HPDE6-E6E7 (cell line): ENCODE results near the gene KRT31.
A peak's percentile ranks its signal among the peaks of the same experiment; 100 is the strongest.
"Not testable (repeated sequence)": the region's sequence is repeated elsewhere in the genome, so short reads cannot be mapped to it uniquely, and the experiment has no call there.

Experiments used
- DNase-seq: peaks from one replicate; pipeline ENCODE4 v3.0.0; 2011; ENCODE audit warnings: missing footprints; ENCODE audit errors: extremely low spot score

Gene KRT31

GRCh38 chr17:41390411-41390938, 6.9 kb downstream of the KRT31 start:
- DNase-seq: no peak

GRCh38 chr17:41387670-41388069, 9.7 kb downstream of the KRT31 start:
- no peak for DNase-seq

GRCh38 chr17:41386227-41386626, 11.2 kb downstream of the KRT31 start:
- DNase-seq: no peak

- DNase-seq: no peak
Measured at GRCh38 chr17:41383690-41384089, 13.7 kb downstream of the KRT31 start.

GRCh38 chr17:41382394-41382793, 15.0 kb downstream of the KRT31 start:
- no peak for DNase-seq

GRCh38 chr17:41381943-41382342, 15.5 kb downstream of the KRT31 start, which contains the start of gene KRT34:
Gene KRT34, minus strand, starts transcription at chr17:41382306. Its CDS starts 60 bp downstream, at chr17:41382246.
- not testable (repeated sequence) for DNase-seq

- DNase-seq: peak; percentile 58
Measured at GRCh38 chr17:41380091-41380490, 17.3 kb downstream of the KRT31 start.

- DNase-seq: no peak
Measured at GRCh38 chr17:41377546-41377945, 19.9 kb downstream of the KRT31 start.

GRCh38 chr17:41369713-41370112, 27.7 kb downstream of the KRT31 start, which contains the start of gene KRT33B:
Gene KRT33B, minus strand, starts transcription at chr17:41369813. Its CDS starts 63 bp downstream, at chr17:41369750.
- no peak for DNase-seq

- no peak for DNase-seq
Measured at GRCh38 chr17:41369023-41369422, 28.4 kb downstream of the KRT31 start.

GRCh38 chr17:41367426-41368075, 29.9 kb downstream of the KRT31 start:
- peak; percentile 42 for DNase-seq

- DNase-seq: no peak
Measured at GRCh38 chr17:41366070-41366469, 31.3 kb downstream of the KRT31 start.

- DNase-seq: no peak
Measured at GRCh38 chr17:41363881-41364280, 33.5 kb downstream of the KRT31 start.

- no peak for DNase-seq
Measured at GRCh38 chr17:41360296-41360995, 37.0 kb downstream of the KRT31 start.

GRCh38 chr17:41354536-41354935, 42.9 kb downstream of the KRT31 start:
- DNase-seq: no peak

- DNase-seq: peak; percentile 62
Measured at GRCh38 chr17:41352597-41353366, 44.6 kb downstream of the KRT31 start.

- DNase-seq: no peak
Measured at GRCh38 chr17:41351177-41351576, 46.2 kb downstream of the KRT31 start.

GRCh38 chr17:41350381-41350878, 47.0 kb downstream of the KRT31 start, which contains the start of gene KRT33A:
Gene KRT33A, minus strand, starts transcription at chr17:41350828. Its CDS starts 61 bp downstream, at chr17:41350767.
- DNase-seq: not testable (repeated sequence)

- peak; percentile 56 for DNase-seq
Measured at GRCh38 chr17:41347869-41348760, 49.3 kb downstream of the KRT31 start.

GRCh38 chr17:41346421-41346820, 51.0 kb downstream of the KRT31 start:
- not testable (repeated sequence) for DNase-seq

- no peak for DNase-seq
Measured at GRCh38 chr17:41345992-41346391, 51.4 kb downstream of the KRT31 start.
